Neutrophil (primary cell): Measurements from ENCODE around the gene EMP2.

ENCODE experiments used
- H3K27ac ChIP-seq: fragments of 200-600 bp; sonication (generic); 2 replicates; pipeline ENCODE4 v1.5.1; 2016; ENCODE audit warnings: mild to moderate bottlenecking, moderate library complexity
- H3K27me3 ChIP-seq: fragments of 200-600 bp; sonication (generic); 2 replicates; pipeline ENCODE4 v1.6.0; 2016; ENCODE audit warnings: mild to moderate bottlenecking
- H3K36me3 ChIP-seq: fragments of 200-600 bp; sonication (generic); 2 replicates; pipeline ENCODE4 v1.5.1; 2017
- H3K4me1 ChIP-seq, 2 experiments: fragments of 200-600 bp in 1 of 2; sonication (generic) in 1 of 2; 1 replicate in 1 of 2; 2 replicates in 1 of 2; pipeline versions ENCODE4 v1.5.1 to v1.6.1; 2013 to 2016; ENCODE audit warnings: low read depth in 1 of 2, low read length in 1 of 2, mild to moderate bottlenecking in 1 of 2, moderate library complexity in 1 of 2; ENCODE audit not compliant: control insufficient read depth in 1 of 2, insufficient read depth in 1 of 2
- H3K4me3 ChIP-seq, 2 experiments: fragments of 200-600 bp in 1 of 2; sonication (generic) in 1 of 2; 1 replicate in 1 of 2; 2 replicates in 1 of 2; pipeline ENCODE4 v1.5.1; 2013 to 2016; ENCODE audit warnings: low read depth in 1 of 2, low read length in 1 of 2, mild to moderate bottlenecking in 1 of 2, moderate library complexity in 1 of 2
- H3K9me3 ChIP-seq: fragments of 200-600 bp; sonication (generic); 2 replicates; pipeline ENCODE4 v1.5.1; 2016
- CTCF ChIP-seq: fragments of 200-600 bp; sonication (generic); IDR thresholded peaks from 2 replicates; pipeline ENCODE4 v1.5.1; 2016; ENCODE audit warnings: antibody characterized with exemption

The EMP2 gene

DNA sequence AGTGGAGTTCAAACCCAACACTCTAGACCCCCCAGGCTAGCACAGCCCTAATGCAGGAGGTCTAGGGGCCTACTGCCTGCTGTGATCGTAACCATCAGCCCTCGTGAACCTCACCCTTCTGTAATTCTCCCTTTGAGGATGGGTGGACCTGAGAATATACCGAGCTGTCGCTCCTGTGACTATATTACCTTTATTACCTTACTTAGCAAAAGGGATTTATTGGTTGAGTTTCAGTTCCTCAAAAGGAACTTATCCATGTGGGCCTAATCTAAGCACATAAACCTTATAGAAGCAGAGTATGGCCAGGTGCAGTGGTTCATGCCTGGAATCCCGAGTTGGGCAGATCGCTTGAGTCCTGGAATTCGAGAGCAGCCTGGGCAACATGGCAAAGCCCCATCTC, 19.2 kb upstream of the EMP2 start:
- Histone ChIP-seq H3K4me1 (no peaks in the 10 kb centered on the region), H3K36me3 (no peaks in the 10 kb centered on the region), H3K27me3 (peaks cover 11% of the 10 kb centered on the region), H3K27ac (no peak overlapping the region), H3K4me3 (no peak overlapping the region), H3K9me3 (no peaks in the 10 kb centered on the region)
- TF ChIP-seq CTCF = no peak

- H3K27me3 ChIP-seq = peaks cover 11% of the 10 kb centered on the region
- no peaks in the 10 kb centered on the region for H3K36me3 ChIP-seq
Observed at GRCh38 chr16:10598157-10598556, 17.8 kb upstream of the EMP2 start.

GRCh38 chr16:10597187-10597601, 16.8 kb upstream of the EMP2 start:
- TF ChIP-seq CTCF = no peak
- Histone ChIP-seq H3K36me3 (no peaks in the 10 kb centered on the region), H3K4me1 (no peaks in the 10 kb centered on the region), H3K4me3 (no peak overlapping the region), H3K27me3 (peaks cover 11% of the 10 kb centered on the region), H3K27ac (no peak overlapping the region), H3K9me3 (no peaks in the 10 kb centered on the region)

More at GRCh38 chr16:10598157-10598556, 17.8 kb upstream of the EMP2 start:
- Histone ChIP-seq H3K4me3 (no peak overlapping the region), H3K27ac (no peak overlapping the region), H3K4me1 (no peaks in the 10 kb centered on the region), H3K9me3 (no peaks in the 10 kb centered on the region)
- TF ChIP-seq CTCF = no peak

- no peak overlapping the region for H3K27ac ChIP-seq
- H3K4me3 ChIP-seq = no peak overlapping the region
Observed at GRCh38 chr16:10594312-10594950, 14.0 kb upstream of the EMP2 start.

DNA sequence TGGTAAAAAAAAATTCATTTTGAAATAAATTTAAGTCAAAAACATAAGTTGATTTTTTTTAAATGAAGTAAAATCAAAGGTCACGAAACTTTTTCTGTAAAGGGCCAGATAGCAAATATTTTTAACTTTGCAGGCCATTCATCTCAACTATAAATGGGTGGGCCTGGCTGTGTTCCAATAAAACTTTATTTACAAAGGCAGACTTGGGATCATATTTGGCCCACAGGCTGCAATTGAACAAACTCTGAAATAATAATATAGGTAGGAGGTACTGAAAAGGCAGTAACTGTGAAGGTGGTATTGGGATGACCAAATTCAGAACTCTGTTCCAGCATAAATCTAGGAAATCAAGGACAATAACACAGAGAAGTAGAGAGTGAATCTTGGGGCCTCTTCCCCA, 12.2 kb upstream of the EMP2 start:
- no peak for TF ChIP-seq CTCF
- H3K27me3 ChIP-seq = peaks cover 3% of the 10 kb centered on the region
- H3K9me3 ChIP-seq = no peaks in the 10 kb centered on the region
- H3K4me3 ChIP-seq = no peak overlapping the region
- H3K4me1 ChIP-seq = no peaks in the 10 kb centered on the region
- no peak overlapping the region for H3K27ac ChIP-seq
- H3K36me3 ChIP-seq = no peaks in the 10 kb centered on the region

More at GRCh38 chr16:10594312-10594950, 14.0 kb upstream of the EMP2 start:
- Histone ChIP-seq H3K4me1 (no peaks in the 10 kb centered on the region), H3K9me3 (no peaks in the 10 kb centered on the region), H3K27me3 (peaks cover 14% of the 10 kb centered on the region), H3K36me3 (no peaks in the 10 kb centered on the region)
- no peak for TF ChIP-seq CTCF
